Osteocyte (in vitro differentiated cells): ENCODE results near the gene RIT1. TPM values are rescaled to one million over a fixed set of nuclear protein-coding genes. Genes with fewer than 3 reads are reported as not detected.

Experiments used
- DNase-seq: peaks from one replicate; pipeline ENCODE4 v3.0.0; 2021; ENCODE audit warnings: mixed read lengths; ENCODE audit not compliant: unreplicated experiment; ENCODE audit errors: extremely low spot score
- H3K27ac Mint-ChIP-seq: one replicate; pipeline ENCODE4 v1.8.0; 2021; ENCODE audit warnings: mild to moderate bottlenecking, mixed read lengths; ENCODE audit not compliant: unreplicated experiment
- H3K27me3 Mint-ChIP-seq: one replicate; pipeline ENCODE4 v1.8.0; 2021; ENCODE audit warnings: mixed read lengths; ENCODE audit not compliant: unreplicated experiment
- H3K36me3 Mint-ChIP-seq: one replicate; pipeline ENCODE4 v1.8.0; 2021; ENCODE audit warnings: mixed read lengths; ENCODE audit not compliant: unreplicated experiment
- H3K4me1 Mint-ChIP-seq: one replicate; pipeline ENCODE4 v1.8.0; 2021; ENCODE audit warnings: mixed read lengths; ENCODE audit not compliant: unreplicated experiment
- H3K4me3 Mint-ChIP-seq: one replicate; pipeline ENCODE4 v1.8.0; 2021; ENCODE audit warnings: mild to moderate bottlenecking, moderate library complexity, mixed read lengths; ENCODE audit not compliant: unreplicated experiment
- H3K9me3 Mint-ChIP-seq: one replicate; pipeline ENCODE4 v1.8.0; 2021; ENCODE audit warnings: mixed read lengths; ENCODE audit not compliant: unreplicated experiment
- total RNA-seq: library from RNA; stranded (reverse); gene quantifications from 2 replicates; pipeline ENCODE4 v1.2.1, GENCODE V29; 2021
- TF ChIP-seq, protein P1 (sequence below): fragments of 200-600 bp; sonication (generic); IDR thresholded peaks from 2 replicates; pipeline ENCODE4 v1.5.0; 2021; ENCODE audit warnings: antibody characterized with exemption, mild to moderate bottlenecking, moderate library complexity

The RIT1 gene
- total RNA-seq, 1 donor from 2014 or later = 45.6 TPM

- Mint-ChIP-seq H3K27me3 (no peaks in the 10 kb centered on the region), H3K9me3 (no peaks in the 10 kb centered on the region), H3K4me1 (no peaks in the 10 kb centered on the region), H3K4me3 (no peak overlapping the region), H3K36me3 (peaks cover 43% of the 10 kb centered on the region), H3K27ac (no peak overlapping the region)
- TF ChIP-seq, protein P1, sequence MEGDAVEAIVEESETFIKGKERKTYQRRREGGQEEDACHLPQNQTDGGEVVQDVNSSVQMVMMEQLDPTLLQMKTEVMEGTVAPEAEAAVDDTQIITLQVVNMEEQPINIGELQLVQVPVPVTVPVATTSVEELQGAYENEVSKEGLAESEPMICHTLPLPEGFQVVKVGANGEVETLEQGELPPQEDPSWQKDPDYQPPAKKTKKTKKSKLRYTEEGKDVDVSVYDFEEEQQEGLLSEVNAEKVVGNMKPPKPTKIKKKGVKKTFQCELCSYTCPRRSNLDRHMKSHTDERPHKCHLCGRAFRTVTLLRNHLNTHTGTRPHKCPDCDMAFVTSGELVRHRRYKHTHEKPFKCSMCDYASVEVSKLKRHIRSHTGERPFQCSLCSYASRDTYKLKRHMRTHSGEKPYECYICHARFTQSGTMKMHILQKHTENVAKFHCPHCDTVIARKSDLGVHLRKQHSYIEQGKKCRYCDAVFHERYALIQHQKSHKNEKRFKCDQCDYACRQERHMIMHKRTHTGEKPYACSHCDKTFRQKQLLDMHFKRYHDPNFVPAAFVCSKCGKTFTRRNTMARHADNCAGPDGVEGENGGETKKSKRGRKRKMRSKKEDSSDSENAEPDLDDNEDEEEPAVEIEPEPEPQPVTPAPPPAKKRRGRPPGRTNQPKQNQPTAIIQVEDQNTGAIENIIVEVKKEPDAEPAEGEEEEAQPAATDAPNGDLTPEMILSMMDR = no peak
- DNase-seq = no peak
Observed at GRCh38 chr1:155951753-155952504, 40.8 kb upstream of the RIT1 start.

DNA sequence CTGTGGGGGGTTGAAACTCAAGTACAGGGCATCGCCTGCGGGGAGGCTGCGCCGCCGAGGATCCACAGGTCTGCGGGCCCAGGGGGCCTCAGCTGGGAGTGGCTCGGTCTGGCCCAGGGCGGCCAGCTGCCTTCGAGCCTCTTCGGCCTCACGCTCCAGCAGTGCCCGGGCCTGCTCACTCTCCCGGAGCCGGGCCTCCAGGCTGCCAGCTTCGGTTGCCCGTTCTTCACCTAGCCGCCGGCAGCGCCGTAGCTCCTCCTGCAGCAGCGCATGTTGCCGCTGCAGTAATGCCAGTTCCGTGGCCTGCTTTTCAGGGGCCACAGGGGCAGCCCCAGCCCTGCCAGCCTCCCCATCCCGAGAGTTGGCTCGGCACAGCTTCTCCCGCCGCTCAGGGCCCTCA, 39.7 kb upstream of the RIT1 start:
- no peaks in the 10 kb centered on the region for H3K9me3 Mint-ChIP-seq
- no peaks in the 10 kb centered on the region for H3K4me1 Mint-ChIP-seq
- no peak for DNase-seq
- TF ChIP-seq, protein P1 = no peak
- H3K4me3 Mint-ChIP-seq = no peak overlapping the region
- peaks cover 53% of the 10 kb centered on the region for H3K36me3 Mint-ChIP-seq
- no peaks in the 10 kb centered on the region for H3K27me3 Mint-ChIP-seq
- H3K27ac Mint-ChIP-seq = no peak overlapping the region

DNA sequence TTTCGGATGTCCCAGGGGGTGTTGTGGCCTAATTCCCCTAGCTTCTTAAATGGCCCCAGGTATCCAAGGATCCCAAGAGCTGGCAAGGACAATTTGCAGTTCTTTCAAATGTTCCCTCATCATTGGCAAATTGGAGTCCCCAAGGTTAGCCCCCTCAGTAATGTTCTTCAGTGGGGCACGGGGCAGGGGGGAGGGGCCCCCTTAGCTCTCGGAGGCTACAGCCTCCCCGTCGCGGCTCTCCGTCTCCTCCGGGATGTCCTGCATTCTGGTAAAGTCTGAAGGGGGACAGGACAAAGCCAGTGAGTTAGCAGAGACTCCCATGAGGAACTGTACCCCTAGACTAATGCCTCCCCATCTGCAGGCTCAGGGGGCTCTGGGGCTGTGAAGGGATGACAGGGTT, 36.6 kb upstream of the RIT1 start:
- no peaks in the 10 kb centered on the region for H3K9me3 Mint-ChIP-seq
- TF ChIP-seq, protein P1 = no peak
- peaks cover 38% of the 10 kb centered on the region for H3K36me3 Mint-ChIP-seq
- DNase-seq = no peak
- H3K4me3 Mint-ChIP-seq = no peak overlapping the region
- no peaks in the 10 kb centered on the region for H3K27me3 Mint-ChIP-seq
- H3K27ac Mint-ChIP-seq = no peak overlapping the region
- peaks cover 16% of the 10 kb centered on the region for H3K4me1 Mint-ChIP-seq

GRCh38 chr1:155947292-155947691, 36.1 kb upstream of the RIT1 start:
- peaks cover 34% of the 10 kb centered on the region for H3K36me3 Mint-ChIP-seq
- no peak overlapping the region for H3K4me3 Mint-ChIP-seq
- no peak overlapping the region for H3K27ac Mint-ChIP-seq
- no peaks in the 10 kb centered on the region for H3K27me3 Mint-ChIP-seq
- no peak for DNase-seq
- no peaks in the 10 kb centered on the region for H3K9me3 Mint-ChIP-seq
- H3K4me1 Mint-ChIP-seq = peaks cover 20% of the 10 kb centered on the region
- TF ChIP-seq, protein P1 = no peak

- Mint-ChIP-seq H3K4me3 (no peak overlapping the region), H3K36me3 (peaks cover 28% of the 10 kb centered on the region), H3K9me3 (no peaks in the 10 kb centered on the region), H3K27me3 (no peaks in the 10 kb centered on the region), H3K4me1 (peaks cover 26% of the 10 kb centered on the region), H3K27ac (no peak overlapping the region)
- no peak for DNase-seq
- TF ChIP-seq, protein P1 = no peak
Observed at GRCh38 chr1:155946633-155947219, 35.6 kb upstream of the RIT1 start.
